H1 (cell line): ENCODE data around the gene CNTNAP1. TPM values are rescaled to one million over a fixed set of nuclear protein-coding genes. Genes with fewer than 3 reads are reported as not detected.
A peak's percentile ranks its signal among the peaks of the same experiment; 100 is the strongest.

Experiments
- E2F6 ChIP-seq: IDR thresholded peaks from 2 replicates; pipeline ENCODE4 v1.6.1; 2012; ENCODE audit warnings: inconsistent platforms
- GABPA ChIP-seq: IDR thresholded peaks from 2 replicates; pipeline ENCODE4 v1.6.1; 2011; ENCODE audit warnings: mild to moderate bottlenecking, low read length, moderate library complexity, borderline replicate concordance; ENCODE audit not compliant: insufficient read depth
- GTF2F1 ChIP-seq: IDR thresholded peaks from 2 replicates; pipeline ENCODE4 v1.6.1; 2012; ENCODE audit warnings: low read depth, low read length, improper control_type of control experiment, borderline replicate concordance
- HDAC2 ChIP-seq, 2 experiments: fragments of 300-600 bp in 1 of 2; sonication (generic) in 1 of 2; IDR thresholded peaks; 2 replicates each; pipeline ENCODE4 v1.6.1; 2011 to 2012; ENCODE audit warnings: low read depth in 2 of 2, low read length in 2 of 2, mild to moderate bottlenecking in 2 of 2, moderate library complexity in 2 of 2, borderline replicate concordance in 1 of 2, inconsistent platforms in 1 of 2
- KDM1A ChIP-seq: fragments of 200-600, 300-600 bp; sonication (generic); IDR thresholded peaks from 2 replicates; pipeline ENCODE4 v1.7.1; 2016; ENCODE audit warnings: mild to moderate bottlenecking, low read length, borderline replicate concordance
- MAX ChIP-seq: IDR thresholded peaks from 2 replicates; pipeline ENCODE4 v1.6.1; 2012; ENCODE audit warnings: inconsistent platforms
- USF2 ChIP-seq: IDR thresholded peaks from 2 replicates; pipeline ENCODE4 v1.6.1; 2011; ENCODE audit warnings: low read length, improper control_type of control experiment
- polyA plus RNA-seq, 7 experiments: library from polyadenylated mRNA; depleted of rRNA in 3 of 7; stranded (reverse) in 5 of 7; unstranded in 2 of 7; fragments of >200 nt in 5 of 7; fragments of 200-250 nt in 2 of 7; gene quantifications; 1 replicate in 5 of 7; 2 replicates in 1 of 7; 4 replicates in 1 of 7; pipeline versions ENCODE4 v1.2.1 to v1.2.3, GENCODE V29; 2011 to 2013; ENCODE audit warnings: missing spikeins in 2 of 7, mixed read lengths in 2 of 7
- total RNA-seq: library from RNA; stranded (reverse); fragmentation: NEBNext Ultra II Directional; extraction: Animal tissue kit (Norgen Biotek cat#: 25700); gene quantifications from 2 replicates; pipeline ENCODE4 v1.2.1, GENCODE V29; 2021

The CNTNAP1 gene
- total and polyA plus RNA-seq, 2 of the 8 experiments (the other 6 are each of a cell fraction or from before 2014, with no cell fraction given) = 4.7 to 10.0 TPM

- peak; percentile 98 for TF ChIP-seq KDM1A
- TF ChIP-seq GTF2F1 = no peak
- peak; percentile 72 for TF ChIP-seq MAX
- peak; percentile 46 to 95; a peak in 1 of 4 replicates for TF ChIP-seq HDAC2 (IDR thresholded peaks at IDR 0.05; ENCODE audit: borderline replicate concordance in 1 of 2, low read depth in 2 of 2, low read length in 2 of 2)
- TF ChIP-seq USF2 = no peak
- peak; percentile 83 for TF ChIP-seq E2F6
- no peak for TF ChIP-seq GABPA
These were observed at the start of gene CNTNAP1 (continued) for GRCh38 chr17:42681976-42682721.
